Mesodermal cell (in vitro differentiated cells): ENCODE measurements around the gene MYO18A.
"Not testable (repeated sequence)": the region's sequence is repeated elsewhere in the genome, so short reads cannot be mapped to it uniquely, and the experiment has no call there.

Source experiments
- H3K27ac ChIP-seq: 2 replicates; pipeline ENCODE4 v1.7.0; 2013; ENCODE audit warnings: mild to moderate bottlenecking, low read depth, low read length, moderate library complexity; ENCODE audit not compliant: severe bottlenecking
- H3K36me3 ChIP-seq: 2 replicates; pipeline ENCODE4 v1.7.1; 2013; ENCODE audit warnings: mild to moderate bottlenecking, low read length, moderate library complexity; ENCODE audit not compliant: control insufficient read depth, insufficient read depth
- H3K4me1 ChIP-seq: one replicate; pipeline ENCODE4 v1.7.1; 2013; ENCODE audit warnings: mild to moderate bottlenecking, low read length; ENCODE audit not compliant: insufficient read depth, control insufficient read depth, poor library complexity, severe bottlenecking
- H3K4me3 ChIP-seq: 2 replicates; pipeline ENCODE4 v1.7.0; 2013; ENCODE audit warnings: low read length, control low read depth, mild to moderate bottlenecking; ENCODE audit not compliant: insufficient read depth, poor library complexity, severe bottlenecking; ENCODE audit errors: extremely low read depth
- H3K9me3 ChIP-seq: 2 replicates; pipeline ENCODE4 v1.7.1; 2013; ENCODE audit warnings: mild to moderate bottlenecking, low read length, moderate library complexity; ENCODE audit not compliant: control insufficient read depth
- WGBS, 2 experiments: methylation state at CpG; one replicate each; pipeline ENCODE4 v1.1.5; 2013; ENCODE audit warnings: missing lambda C conversion rate in 2 of 2; ENCODE audit not compliant: insufficient coverage in 2 of 2; 5-methylcytosine and 5-hydroxymethylcytosine counted together

Gene MYO18A

GRCh38 chr17:29155966-29156338 lies 24.2 kb downstream of the MYO18A start:
- H3K27ac ChIP-seq: peak overlapping the region; percentile 96
- H3K9me3 ChIP-seq: no peaks in the 10 kb centered on the region
- no peaks in the 10 kb centered on the region for H3K36me3 ChIP-seq
- no peak overlapping the region for H3K4me3 ChIP-seq
- 33 to 68% methylated on average over 1 to 3 of the region's 3 CpGs for WGBS, 2 experiments
- peaks cover 75% of the 10 kb centered on the region for H3K4me1 ChIP-seq

- Histone ChIP-seq H3K4me1 (peaks cover 80% of the 10 kb centered on the region), H3K4me3 (no peak overlapping the region), H3K36me3 (peaks cover under 1% of the 10 kb centered on the region), H3K9me3 (no peaks in the 10 kb centered on the region), H3K27ac (peak overlapping the region; percentile 96)
- WGBS, 2 experiments: 80 to 94% methylated on average over 6 to 11 of the region's 11 CpGs
Measured at GRCh38 chr17:29155227-29155965, 24.8 kb downstream of the MYO18A start.

- H3K36me3 ChIP-seq: peaks cover 3% of the 10 kb centered on the region
- no peaks in the 10 kb centered on the region for H3K9me3 ChIP-seq
- H3K4me3 ChIP-seq: no peak overlapping the region
- H3K27ac ChIP-seq: peak overlapping the region; percentile 96
- H3K4me1 ChIP-seq: peaks cover 87% of the 10 kb centered on the region
- WGBS, 2 experiments: 90 to 95% methylated on average over 9 to 11 of the region's 11 CpGs
Measured at GRCh38 chr17:29154516-29155226, 25.5 kb downstream of the MYO18A start.

GRCh38 chr17:29151567-29151966 lies 28.6 kb downstream of the MYO18A start:
- Histone ChIP-seq H3K27ac (peak overlapping the region; percentile 95), H3K4me1 (peaks cover 62% of the 10 kb centered on the region), H3K36me3 (peaks cover 3% of the 10 kb centered on the region), H3K9me3 (no peaks in the 10 kb centered on the region), H3K4me3 (no peak overlapping the region)
- 44 to 55% methylated on average over 4 of the region's 4 CpGs for WGBS, 2 experiments

GRCh38 chr17:29150161-29150560 lies 30.0 kb downstream of the MYO18A start:
- no peaks in the 10 kb centered on the region for H3K9me3 ChIP-seq
- 80 to 100% methylated on average over 1 to 2 of the region's 2 CpGs for WGBS, 2 experiments
- H3K36me3 ChIP-seq: peaks cover 3% of the 10 kb centered on the region
- H3K4me3 ChIP-seq: no peak overlapping the region
- H3K27ac ChIP-seq: no peak overlapping the region
- peaks cover 48% of the 10 kb centered on the region for H3K4me1 ChIP-seq

- peaks cover 42% of the 10 kb centered on the region for H3K4me1 ChIP-seq
- H3K36me3 ChIP-seq: peaks cover 3% of the 10 kb centered on the region
- no peak overlapping the region for H3K27ac ChIP-seq
- H3K4me3 ChIP-seq: no peak overlapping the region
- no peaks in the 10 kb centered on the region for H3K9me3 ChIP-seq
- 87 to 93% methylated on average over 5 to 8 of the region's 8 CpGs for whole genome bisulfite sequencing, 2 experiments
Measured at GRCh38 chr17:29149431-29150064, 30.6 kb downstream of the MYO18A start.

- no peaks in the 10 kb centered on the region for H3K9me3 ChIP-seq
- peaks cover 36% of the 10 kb centered on the region for H3K4me1 ChIP-seq
- 3 to 6% methylated on average over 16 to 19 of the region's 34 CpGs for WGBS, 2 experiments
- no peak overlapping the region for H3K4me3 ChIP-seq
- peak overlapping the region; percentile 30 for H3K27ac ChIP-seq
- H3K36me3 ChIP-seq: peaks cover 3% of the 10 kb centered on the region
Measured at GRCh38 chr17:29148790-29149430, 31.3 kb downstream of the MYO18A start.

- whole genome bisulfite sequencing, 2 experiments: 69 to 71% methylated on average over 2 to 4 of the region's 5 CpGs
- H3K27ac ChIP-seq: peak overlapping the region; percentile 30
Measured at GRCh38 chr17:29148257-29148789, 31.9 kb downstream of the MYO18A start.

GRCh38 chr17:29147682-29148081 lies 32.5 kb downstream of the MYO18A start:
- Histone ChIP-seq H3K27ac (no peak overlapping the region), H3K4me1 (peaks cover 30% of the 10 kb centered on the region), H3K9me3 (no peaks in the 10 kb centered on the region), H3K4me3 (no peak overlapping the region), H3K36me3 (peaks cover 3% of the 10 kb centered on the region)
- WGBS, 2 experiments: 83 to 95% methylated on average over 3 of the region's 4 CpGs

More at GRCh38 chr17:29148257-29148789, 31.9 kb downstream of the MYO18A start:
- H3K4me3 ChIP-seq: no peak overlapping the region
- no peaks in the 10 kb centered on the region for H3K9me3 ChIP-seq
- peaks cover 30% of the 10 kb centered on the region for H3K4me1 ChIP-seq
- H3K36me3 ChIP-seq: peaks cover 3% of the 10 kb centered on the region

GRCh38 chr17:29147228-29147627 lies 33.0 kb downstream of the MYO18A start:
- not testable (repeated sequence) for H3K27ac ChIP-seq, H3K4me3 ChIP-seq, H3K36me3 ChIP-seq, H3K9me3 ChIP-seq
- H3K4me1 ChIP-seq: peaks cover 31% of the 10 kb centered on the region
- WGBS, 2 experiments: no CpG with 5 or more reads among the region's 2 CpGs
